Endothelial cell of umbilical vein (primary cell): Measurements from ENCODE around the gene EXOC6B. TPM values are rescaled to one million over a fixed set of nuclear protein-coding genes. Genes with fewer than 3 reads are reported as not detected.

Experiments
- BruUV-seq: library from RNA; stranded (reverse); fragments of 400-500 nt; replicated peaks from 2 replicates; lab custom pipeline; 2021; lab: Mats Ljungman, UMichigan
- CTCF ChIA-PET: fragments of 300-600, 350-600 bp; sonication (Branson Sonifier 250); formaldehyde crosslinking; loops from one replicate; lab custom pipeline; 2021; ENCODE audit warnings: antibody characterized with exemption, inconsistent platforms; lab: Charles Lee
- POLR2A ChIA-PET: fragments of 300-600, 350-600 bp; sonication (Branson Sonifier 250); formaldehyde crosslinking; loops from one replicate; lab custom pipeline; 2021; ENCODE audit warnings: antibody characterized with exemption, inconsistent platforms; lab: Charles Lee
- DNase-seq: peaks from one replicate; pipeline ENCODE4 v3.0.0-alpha.2; 2011; ENCODE audit warnings: low read depth, low spot score
- FAIRE-seq: peaks from 2 replicates; lab custom pipeline; 2011; peaks lifted over from hg19 to GRCh38; lab: Jason Lieb, UNC
- H2AFZ ChIP-seq: 2 replicates; pipeline ENCODE4 v1.6.0; 2012; ENCODE audit warnings: low read depth, low read length, control low read depth, inconsistent platforms
- H3K27ac ChIP-seq: 2 replicates; pipeline ENCODE4 v1.5.1; 2011; ENCODE audit warnings: low read depth, mild to moderate bottlenecking, control low read depth, low read length, moderate library complexity; ENCODE audit not compliant: insufficient read depth
- H3K27me3 ChIP-seq, 2 experiments: 2 replicates each; pipeline versions ENCODE4 v1.6.0 to v1.6.1; 2011; ENCODE audit warnings: low read length in 2 of 2, mixed read lengths in 1 of 2; ENCODE audit not compliant: control insufficient read depth in 2 of 2, insufficient read depth in 2 of 2
- H3K36me3 ChIP-seq, 2 experiments: 2 replicates in 1 of 2; 3 replicates in 1 of 2; pipeline ENCODE4 v1.5.1; 2011; ENCODE audit warnings: low read length in 2 of 2, mild to moderate bottlenecking in 1 of 2, moderate library complexity in 1 of 2; ENCODE audit not compliant: control insufficient read depth in 2 of 2, insufficient read depth in 2 of 2; ENCODE audit errors: extremely low read depth in 1 of 2
- H3K4me1 ChIP-seq: 3 replicates; pipeline ENCODE4 v1.5.1; 2011; ENCODE audit warnings: mild to moderate bottlenecking, low read length; ENCODE audit not compliant: control insufficient read depth, insufficient read depth; ENCODE audit errors: extremely low read depth
- H3K4me2 ChIP-seq: 2 replicates; pipeline ENCODE4 v1.6.1; 2011; ENCODE audit warnings: low read length, control low read depth, mixed read lengths; ENCODE audit not compliant: insufficient read depth
- H3K4me3 ChIP-seq, 3 experiments: fragments of 200-600 bp in 1 of 3; sonication (generic), shearing (Covaris generic) in 1 of 3; replicated peaks in 1 of 3; 2 replicates each; pipeline ENCODE4 v1.5.1; 2011 to 2016; ENCODE audit warnings: control low read depth in 3 of 3, low read length in 3 of 3, mild to moderate bottlenecking in 2 of 3, inconsistent platforms in 1 of 3, low read depth in 1 of 3, moderate library complexity in 1 of 3; ENCODE audit not compliant: insufficient read depth in 1 of 3
- H3K79me2 ChIP-seq: 2 replicates; pipeline ENCODE4 v1.6.0; 2012; ENCODE audit warnings: low read length, inconsistent platforms; ENCODE audit not compliant: control insufficient read depth, insufficient read depth
- H3K9ac ChIP-seq: replicated peaks from 2 replicates; pipeline ENCODE3; 2011; ENCODE audit warnings: low read length, control low read depth; ENCODE audit not compliant: insufficient read depth; ENCODE audit errors: extremely low read depth
- H3K9me1 ChIP-seq: replicated peaks from 3 replicates; pipeline ENCODE4 v1.6.0; 2011; ENCODE audit warnings: mild to moderate bottlenecking, low read length; ENCODE audit not compliant: control insufficient read depth, insufficient read depth; ENCODE audit errors: extremely low read depth
- H3K9me3 ChIP-seq: replicated peaks from 2 replicates; pipeline ENCODE4 v1.5.1; 2012; ENCODE audit warnings: low read length, inconsistent platforms; ENCODE audit not compliant: control insufficient read depth, insufficient read depth
- H4K20me1 ChIP-seq: replicated peaks from 2 replicates; pipeline ENCODE3; 2011; ENCODE audit warnings: mild to moderate bottlenecking, low read length; ENCODE audit not compliant: control insufficient read depth, insufficient read depth; ENCODE audit errors: extremely low read depth
- EZH2 ChIP-seq: IDR thresholded peaks from 2 replicates; pipeline ENCODE4 v1.6.1; 2012; ENCODE audit warnings: borderline replicate concordance, low read depth, mild to moderate bottlenecking, moderate library complexity, low read length, inconsistent platforms; ENCODE audit not compliant: severe bottlenecking
- FOS ChIP-seq: IDR thresholded peaks from 2 replicates; pipeline ENCODE4 v1.6.1; 2011; ENCODE audit warnings: mild to moderate bottlenecking, low read length, moderate library complexity, borderline replicate concordance; ENCODE audit not compliant: insufficient read depth
- GATA2 ChIP-seq: IDR thresholded peaks from 2 replicates; pipeline ENCODE4 v1.7.0; 2011; ENCODE audit warnings: low read depth, mild to moderate bottlenecking, moderate library complexity, mixed read lengths, low read length; ENCODE audit not compliant: insufficient read length, insufficient read depth
- JUN ChIP-seq: IDR thresholded peaks from 2 replicates; pipeline ENCODE4 v1.6.1; 2011; ENCODE audit warnings: borderline replicate concordance, low read depth; ENCODE audit not compliant: insufficient read length, insufficient read depth
- MYC ChIP-seq: IDR thresholded peaks from one replicate; pipeline ENCODE4 v1.6.1; 2011; ENCODE audit warnings: mild to moderate bottlenecking, low read depth, low read length
- POLR2A ChIP-seq: IDR thresholded peaks from 2 replicates; pipeline ENCODE4 v1.6.1; 2012; ENCODE audit warnings: low read depth, mild to moderate bottlenecking, control low read depth, low read length
- POLR2AphosphoS5 ChIP-seq: IDR thresholded peaks from 2 replicates; pipeline ENCODE4 v1.6.1; 2012; ENCODE audit warnings: low read depth, mild to moderate bottlenecking, control low read depth, low read length, moderate library complexity; ENCODE audit not compliant: insufficient read depth
- dilution Hi-C: fragments of 300-500 bp; cut with MboI; formaldehyde crosslinking; loops from one replicate; pipeline ENCODE4 v1.15.0; 2019; ENCODE audit warnings: low sequenced_read_pairs; ENCODE audit not compliant: extremely low pct_ligation_motif_present
- intact Hi-C: fragments of 100-400 bp; cut with micrococcal nuclease; formaldehyde crosslinking; loops from one replicate; pipeline ENCODE4 v1.10.0; 2022
- polyA plus RNA-seq, 4 experiments: library from polyadenylated mRNA; depleted of rRNA in 3 of 4; stranded (reverse) in 3 of 4; unstranded in 1 of 4; fragments of >200 nt; gene quantifications; 2 replicates each; pipeline versions ENCODE4 v1.2.1 to v1.2.3, GENCODE V29; 2011 to 2012; ENCODE audit warnings: missing spikeins in 1 of 4
- total RNA-seq: library from RNA; stranded (reverse); gene quantifications from 2 replicates; pipeline ENCODE4 v1.2.3, GENCODE V29; 2021
- TF ChIP-seq, protein P1 (sequence below), 2 donors: IDR thresholded peaks; 1 replicate in 1 of 2; 2 replicates in 1 of 2; pipeline ENCODE4 v1.5.1; 2011; ENCODE audit warnings: low read length in 2 of 2, mild to moderate bottlenecking in 2 of 2, moderate library complexity in 2 of 2, control low read depth in 1 of 2, inconsistent platforms in 1 of 2, low read depth in 1 of 2; ENCODE audit not compliant: insufficient read depth in 1 of 2; ENCODE audit errors: extremely low read depth in 1 of 2
- TF ChIP-seq, protein P2 (sequence below): IDR thresholded peaks from 2 replicates; pipeline ENCODE4 v1.6.1; 2011; ENCODE audit not compliant: insufficient read depth, insufficient read length

EXOC6B gene
- total and polyA plus RNA-seq, 2 donors (not counting 3 experiments of a cell fraction or from before 2014, with no cell fraction given): 10.8 to 34.8 TPM

DNA sequence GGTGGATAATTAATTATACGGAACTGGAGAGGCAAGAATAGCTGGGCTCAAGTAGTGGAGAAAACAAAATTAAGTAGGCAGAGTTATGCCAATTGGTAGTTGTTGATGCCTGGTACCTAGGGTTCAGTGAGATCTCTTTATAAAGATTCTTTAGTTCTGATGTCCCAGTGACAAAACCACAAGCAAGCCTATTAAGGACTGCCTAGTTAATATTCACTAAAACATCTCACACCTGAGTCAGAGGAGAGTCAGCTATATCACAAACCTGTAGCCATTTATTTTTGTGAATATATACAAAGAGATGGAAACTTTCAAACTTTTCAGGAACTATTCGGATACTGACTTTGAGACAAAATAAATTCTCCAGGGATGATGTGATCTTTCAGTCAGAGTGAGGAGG, 464.3 kb downstream of the EXOC6B start:
- TF ChIP-seq GATA2 (no peak), POLR2AphosphoS5 (no peak), MYC (no peak), EZH2 (no peak), JUN (no peak), POLR2A (no peak), FOS (no peak)
- TF ChIP-seq, protein P1, sequence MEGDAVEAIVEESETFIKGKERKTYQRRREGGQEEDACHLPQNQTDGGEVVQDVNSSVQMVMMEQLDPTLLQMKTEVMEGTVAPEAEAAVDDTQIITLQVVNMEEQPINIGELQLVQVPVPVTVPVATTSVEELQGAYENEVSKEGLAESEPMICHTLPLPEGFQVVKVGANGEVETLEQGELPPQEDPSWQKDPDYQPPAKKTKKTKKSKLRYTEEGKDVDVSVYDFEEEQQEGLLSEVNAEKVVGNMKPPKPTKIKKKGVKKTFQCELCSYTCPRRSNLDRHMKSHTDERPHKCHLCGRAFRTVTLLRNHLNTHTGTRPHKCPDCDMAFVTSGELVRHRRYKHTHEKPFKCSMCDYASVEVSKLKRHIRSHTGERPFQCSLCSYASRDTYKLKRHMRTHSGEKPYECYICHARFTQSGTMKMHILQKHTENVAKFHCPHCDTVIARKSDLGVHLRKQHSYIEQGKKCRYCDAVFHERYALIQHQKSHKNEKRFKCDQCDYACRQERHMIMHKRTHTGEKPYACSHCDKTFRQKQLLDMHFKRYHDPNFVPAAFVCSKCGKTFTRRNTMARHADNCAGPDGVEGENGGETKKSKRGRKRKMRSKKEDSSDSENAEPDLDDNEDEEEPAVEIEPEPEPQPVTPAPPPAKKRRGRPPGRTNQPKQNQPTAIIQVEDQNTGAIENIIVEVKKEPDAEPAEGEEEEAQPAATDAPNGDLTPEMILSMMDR (IDR thresholded peaks at IDR 0.05; ENCODE audit: extremely low read depth in 1 of 2, insufficient read depth in 1 of 2, low read depth in 1 of 2, low read length in 2 of 2): no peak
- TF ChIP-seq, protein P2, sequence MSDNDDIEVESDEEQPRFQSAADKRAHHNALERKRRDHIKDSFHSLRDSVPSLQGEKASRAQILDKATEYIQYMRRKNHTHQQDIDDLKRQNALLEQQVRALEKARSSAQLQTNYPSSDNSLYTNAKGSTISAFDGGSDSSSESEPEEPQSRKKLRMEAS: no peak
- Histone ChIP-seq H3K4me1 (no peaks in the 10 kb centered on the region), H3K79me2 (no peaks in the 10 kb centered on the region), H3K9ac (no peak overlapping the region), H2AFZ (no peak overlapping the region), H3K27ac (no peak overlapping the region), H3K9me3 (no peaks in the 10 kb centered on the region), H3K27me3 (no peaks in the 10 kb centered on the region), H3K4me3 (no peak overlapping the region), H3K4me2 (no peak overlapping the region), H4K20me1 (no peaks in the 10 kb centered on the region), H3K36me3 (no peaks in the 10 kb centered on the region), H3K9me1 (no peaks in the 10 kb centered on the region)
- FAIRE-seq: no peak
- ChIA-PET POLR2A (no interaction called here), CTCF (interaction anchor here (2.1 kb wide), 1 partner anchor 13 kb away, joined by 7 read pairs; no protein-coding TSS in a partner anchor)
- intact Hi-C loops: no loop called here
- dilution Hi-C loops: no loop called here
- BruUV-seq: no TSS peak
- DNase-seq: no peak
